ENCODE results near the gene PLEKHA7. TPM values are rescaled to one million over a fixed set of nuclear protein-coding genes. Genes with fewer than 3 reads are reported as not detected.
A peak's percentile ranks its signal among the peaks of the same experiment; 100 is the strongest.

The PLEKHA7 gene
- polyA plus RNA-seq, 1 donor (not counting 4 experiments of a cell fraction or from before 2014, with no cell fraction given), result 1.4 TPM

DNA sequence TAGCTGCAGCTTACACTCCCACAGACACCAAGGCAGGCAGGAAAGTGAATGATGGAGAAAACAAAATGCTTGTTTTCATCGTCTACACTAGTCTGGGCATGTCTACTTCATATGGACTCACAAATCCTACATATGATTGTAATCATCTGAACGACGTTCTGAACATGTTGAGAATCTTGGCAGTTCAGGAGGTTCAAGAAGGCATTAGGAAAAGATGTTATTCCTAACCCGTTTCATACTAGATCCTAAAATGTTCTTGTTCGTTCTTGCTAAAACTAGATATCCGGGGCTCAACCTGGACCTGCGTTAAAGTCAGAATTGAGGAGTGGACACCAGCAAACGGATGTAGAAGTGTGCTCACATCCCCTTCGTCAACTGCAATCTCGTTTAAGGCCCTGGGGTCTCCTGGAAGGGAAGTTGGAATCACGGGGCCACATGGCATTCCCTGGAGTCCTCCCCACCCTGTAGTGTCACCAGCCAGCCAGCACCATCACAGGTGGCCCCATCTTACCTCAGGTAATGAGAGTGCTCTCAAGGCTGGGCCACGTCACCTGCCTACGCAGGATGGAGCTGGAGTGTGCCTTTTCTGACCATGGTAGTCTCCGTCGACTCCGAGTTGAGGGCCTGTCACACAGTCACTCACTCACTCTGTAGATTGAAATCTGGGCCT lies 238.5 kb downstream of the PLEKHA7 start:
- dilution Hi-C loops (cut with MboI; ENCODE audit: extremely low pct_ligation_motif_present, low sequenced_read_pairs), result no loop called here
- H2AFZ ChIP-seq (ENCODE audit: control insufficient read depth, low read length), result peak overlapping the region; percentile 32

GRCh38 chr11:16774936-16775613 lies 239.1 kb downstream of the PLEKHA7 start:
- FAIRE-seq, result no peak
- H3K4me3 ChIP-seq (ENCODE audit: control insufficient read depth in 2 of 3, extremely low read depth in 1 of 3, insufficient read depth in 2 of 3, low read depth in 1 of 3, low read length in 3 of 3), result no peak overlapping the region
- dilution Hi-C loops (cut with MboI; ENCODE audit: extremely low pct_ligation_motif_present, low sequenced_read_pairs), result no loop called here

More for the DNA sequence above, 238.5 kb downstream of the PLEKHA7 start:
- H3K4me2 ChIP-seq (ENCODE audit: control insufficient read depth, extremely low read depth, insufficient read depth, low read depth, low read length), result peak overlapping the region; percentile 17
- DNase-seq (ENCODE audit: low read depth, low spot score), result no peak
- FAIRE-seq, result no peak
- no peaks in the 10 kb centered on the region for H3K27me3 ChIP-seq (ENCODE audit: control insufficient read depth, extremely low read depth, insufficient read depth, low read length)
- peaks cover 21% of the 10 kb centered on the region for H3K4me1 ChIP-seq (ENCODE audit: control insufficient read depth, extremely low read depth, insufficient read depth, low read length)
- TF ChIP-seq, protein P1, sequence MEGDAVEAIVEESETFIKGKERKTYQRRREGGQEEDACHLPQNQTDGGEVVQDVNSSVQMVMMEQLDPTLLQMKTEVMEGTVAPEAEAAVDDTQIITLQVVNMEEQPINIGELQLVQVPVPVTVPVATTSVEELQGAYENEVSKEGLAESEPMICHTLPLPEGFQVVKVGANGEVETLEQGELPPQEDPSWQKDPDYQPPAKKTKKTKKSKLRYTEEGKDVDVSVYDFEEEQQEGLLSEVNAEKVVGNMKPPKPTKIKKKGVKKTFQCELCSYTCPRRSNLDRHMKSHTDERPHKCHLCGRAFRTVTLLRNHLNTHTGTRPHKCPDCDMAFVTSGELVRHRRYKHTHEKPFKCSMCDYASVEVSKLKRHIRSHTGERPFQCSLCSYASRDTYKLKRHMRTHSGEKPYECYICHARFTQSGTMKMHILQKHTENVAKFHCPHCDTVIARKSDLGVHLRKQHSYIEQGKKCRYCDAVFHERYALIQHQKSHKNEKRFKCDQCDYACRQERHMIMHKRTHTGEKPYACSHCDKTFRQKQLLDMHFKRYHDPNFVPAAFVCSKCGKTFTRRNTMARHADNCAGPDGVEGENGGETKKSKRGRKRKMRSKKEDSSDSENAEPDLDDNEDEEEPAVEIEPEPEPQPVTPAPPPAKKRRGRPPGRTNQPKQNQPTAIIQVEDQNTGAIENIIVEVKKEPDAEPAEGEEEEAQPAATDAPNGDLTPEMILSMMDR (optimal IDR thresholded peaks at IDR 0.05 in 1 of 3, IDR thresholded peaks at IDR 0.05 in 1 of 3, conservative IDR thresholded peaks at IDR 0.05 in 1 of 3; ENCODE audit: extremely low read depth in 1 of 3, insufficient read depth in 2 of 3, low read length in 3 of 3), result no peak
- TF ChIP-seq EZH2 (IDR thresholded peaks at IDR 0.05; ENCODE audit: low read length), result no peak
- H3K4me3 ChIP-seq (ENCODE audit: control insufficient read depth in 2 of 3, extremely low read depth in 1 of 3, insufficient read depth in 2 of 3, low read depth in 1 of 3, low read length in 3 of 3), result no peak overlapping the region
- H3K9me3 ChIP-seq (ENCODE audit: control insufficient read depth, low read depth, low read length), result no peaks in the 10 kb centered on the region
- H3K9ac ChIP-seq (ENCODE audit: control insufficient read depth, extremely low read depth, insufficient read depth, low read length), result no peak overlapping the region
- no peaks in the 10 kb centered on the region for H3K36me3 ChIP-seq (ENCODE audit: control insufficient read depth in 2 of 2, extremely low read depth in 1 of 2, insufficient read depth in 2 of 2, low read length in 2 of 2)
- no peak overlapping the region for H3K27ac ChIP-seq (ENCODE audit: control insufficient read depth, insufficient read depth, low read length)
- no peaks in the 10 kb centered on the region for H3K9me1 ChIP-seq (ENCODE audit: control insufficient read depth, extremely low read depth, insufficient read depth, low read length)
- H3K79me2 ChIP-seq (ENCODE audit: control insufficient read depth, insufficient read depth, low read length), result no peaks in the 10 kb centered on the region
- no peaks in the 10 kb centered on the region for H4K20me1 ChIP-seq (ENCODE audit: control insufficient read depth, extremely low read depth, insufficient read depth, low read length)

More at GRCh38 chr11:16774936-16775613, 239.1 kb downstream of the PLEKHA7 start:
- Histone ChIP-seq H3K36me3 (ENCODE audit: control insufficient read depth in 2 of 2, extremely low read depth in 1 of 2, insufficient read depth in 2 of 2, low read length in 2 of 2) (no peaks in the 10 kb centered on the region), H4K20me1 (ENCODE audit: control insufficient read depth, extremely low read depth, insufficient read depth, low read length) (no peaks in the 10 kb centered on the region), H3K4me1 (ENCODE audit: control insufficient read depth, extremely low read depth, insufficient read depth, low read length) (peaks cover 21% of the 10 kb centered on the region), H3K4me2 (ENCODE audit: control insufficient read depth, extremely low read depth, insufficient read depth, low read depth, low read length) (no peak overlapping the region), H3K9me1 (ENCODE audit: control insufficient read depth, extremely low read depth, insufficient read depth, low read length) (no peaks in the 10 kb centered on the region), H3K9me3 (ENCODE audit: control insufficient read depth, low read depth, low read length) (no peaks in the 10 kb centered on the region), H3K79me2 (ENCODE audit: control insufficient read depth, insufficient read depth, low read length) (no peaks in the 10 kb centered on the region), H3K27me3 (ENCODE audit: control insufficient read depth, extremely low read depth, insufficient read depth, low read length) (no peaks in the 10 kb centered on the region), H3K9ac (ENCODE audit: control insufficient read depth, extremely low read depth, insufficient read depth, low read length) (no peak overlapping the region), H2AFZ (ENCODE audit: control insufficient read depth, low read length) (no peak overlapping the region), H3K27ac (ENCODE audit: control insufficient read depth, insufficient read depth, low read length) (no peak overlapping the region)
- DNase-seq (ENCODE audit: low read depth, low spot score), result no peak
- TF ChIP-seq EZH2 (IDR thresholded peaks at IDR 0.05; ENCODE audit: low read length), result no peak
- TF ChIP-seq, protein P1 (optimal IDR thresholded peaks at IDR 0.05 in 1 of 3, IDR thresholded peaks at IDR 0.05 in 1 of 3, conservative IDR thresholded peaks at IDR 0.05 in 1 of 3; ENCODE audit: extremely low read depth in 1 of 3, insufficient read depth in 2 of 3, low read length in 3 of 3), result no peak

Measured in keratinocyte (primary cell).